Limb (tissue), 2 donors: ENCODE data around the gene RINL.

Experiments used
- DNase-seq, 2 donors: peaks; one replicate each; pipeline ENCODE4 v3.0.0-alpha.2; 2016; ENCODE audit errors: extremely low spot score in 2 of 2

Gene RINL, protein sequence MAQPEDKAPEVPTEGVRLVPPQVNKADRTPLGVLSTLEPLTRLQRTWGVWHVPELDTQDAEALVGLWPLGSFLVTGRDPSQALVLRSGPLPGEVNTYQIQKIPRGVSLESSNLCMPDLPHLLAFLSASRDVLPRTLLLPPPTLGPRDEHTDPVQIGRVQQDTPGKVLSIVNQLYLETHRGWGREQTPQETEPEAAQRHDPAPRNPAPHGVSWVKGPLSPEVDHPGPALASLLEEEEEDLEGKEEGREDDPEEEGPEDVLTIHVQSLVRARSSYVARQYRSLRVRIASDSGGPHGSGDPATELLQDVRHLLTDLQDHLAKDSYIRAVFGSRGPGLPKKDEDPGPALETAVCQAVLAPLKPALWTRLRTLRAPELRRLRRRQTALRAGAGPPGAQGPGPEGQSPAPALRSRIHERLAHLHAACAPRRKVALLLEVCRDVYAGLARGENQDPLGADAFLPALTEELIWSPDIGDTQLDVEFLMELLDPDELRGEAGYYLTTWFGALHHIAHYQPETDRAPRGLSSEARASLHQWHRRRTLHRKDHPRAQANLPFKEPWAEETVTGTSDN

DNA sequence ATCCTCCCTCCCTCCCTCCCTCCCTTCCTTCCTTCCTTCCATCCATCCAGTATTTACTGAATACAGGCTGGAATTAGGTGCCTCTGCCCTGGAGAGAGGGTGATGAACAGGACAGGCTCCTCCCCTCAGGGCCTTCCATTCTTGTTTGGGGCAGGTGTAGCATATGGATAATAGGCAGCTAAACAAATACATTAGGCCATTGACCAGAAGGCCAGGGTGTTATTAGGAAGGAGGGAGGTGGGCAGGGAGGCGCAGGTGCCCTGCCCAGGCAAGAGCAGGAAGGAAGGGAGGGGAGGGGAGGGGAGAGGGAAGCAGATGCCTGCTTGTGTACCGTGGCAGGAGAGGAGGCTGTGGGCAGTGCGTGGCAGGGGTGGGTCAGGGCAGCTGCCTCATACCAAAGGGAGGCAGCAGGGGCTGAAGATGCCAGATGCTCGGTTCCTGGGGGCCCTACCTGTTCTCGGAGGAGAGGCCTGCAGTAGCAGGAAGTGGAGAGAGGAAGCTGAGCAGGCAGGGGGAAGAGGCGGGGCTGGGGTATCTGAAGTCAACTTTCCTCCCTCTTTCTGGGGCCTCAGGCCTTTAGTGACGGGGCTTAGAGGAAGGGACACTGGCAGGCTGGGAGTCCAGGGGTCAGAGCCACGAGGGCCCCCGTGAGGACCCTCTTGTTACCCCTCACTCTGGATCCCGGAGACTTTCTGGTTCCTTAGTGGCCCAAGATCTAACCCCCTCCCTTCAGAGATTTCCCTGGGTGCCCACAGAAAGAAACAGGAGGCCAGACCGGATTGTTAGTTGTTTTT, at the start of gene RINL:
TSS of gene RINL (minus strand) at position 495 of the 794 bp plus-strand sequence. CDS start 1,533 bp downstream, outside the sequence.
- DNase-seq, result no peak

DNA sequence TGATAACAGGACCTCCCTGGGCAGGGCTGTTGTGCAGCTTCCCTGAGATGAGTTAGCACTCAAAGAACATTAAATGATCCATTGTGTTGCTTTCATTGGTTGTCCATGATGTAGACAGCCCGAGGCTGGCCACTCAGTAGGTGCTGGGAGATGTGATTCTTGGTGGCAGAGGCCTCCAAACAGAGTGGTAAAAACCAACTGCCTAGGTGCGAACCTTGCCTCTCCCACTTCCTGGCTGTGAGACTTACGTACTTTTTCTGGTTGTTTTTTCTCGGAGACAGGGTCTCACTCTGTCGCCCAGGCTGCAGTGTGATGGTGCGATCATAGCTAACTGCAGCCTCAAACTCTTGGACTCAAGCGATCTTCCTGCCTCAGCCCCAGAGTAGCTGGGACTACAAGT, 46.3 kb upstream of the RINL start:
- no peak for DNase-seq

DNA sequence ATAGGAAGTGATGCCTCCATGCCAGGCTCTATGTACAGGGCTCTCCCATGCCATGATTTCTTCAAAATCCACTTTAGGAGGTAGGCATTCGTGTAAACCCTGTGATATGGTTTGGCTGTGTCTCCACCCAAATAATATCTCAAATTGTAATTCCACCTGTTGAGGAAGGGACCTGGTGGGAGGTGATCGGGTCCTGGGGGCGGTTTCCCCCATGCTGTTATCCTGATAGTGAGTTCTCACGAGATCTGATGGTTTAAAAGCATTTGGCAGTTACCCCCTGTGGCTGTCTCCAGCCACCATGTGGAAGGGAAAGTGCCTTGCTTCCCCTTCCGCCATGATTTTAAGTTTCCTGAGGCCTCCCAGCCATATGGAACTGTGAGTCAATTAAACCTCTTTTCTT, 44.4 kb upstream of the RINL start:
- DNase-seq, result no peak

DNA sequence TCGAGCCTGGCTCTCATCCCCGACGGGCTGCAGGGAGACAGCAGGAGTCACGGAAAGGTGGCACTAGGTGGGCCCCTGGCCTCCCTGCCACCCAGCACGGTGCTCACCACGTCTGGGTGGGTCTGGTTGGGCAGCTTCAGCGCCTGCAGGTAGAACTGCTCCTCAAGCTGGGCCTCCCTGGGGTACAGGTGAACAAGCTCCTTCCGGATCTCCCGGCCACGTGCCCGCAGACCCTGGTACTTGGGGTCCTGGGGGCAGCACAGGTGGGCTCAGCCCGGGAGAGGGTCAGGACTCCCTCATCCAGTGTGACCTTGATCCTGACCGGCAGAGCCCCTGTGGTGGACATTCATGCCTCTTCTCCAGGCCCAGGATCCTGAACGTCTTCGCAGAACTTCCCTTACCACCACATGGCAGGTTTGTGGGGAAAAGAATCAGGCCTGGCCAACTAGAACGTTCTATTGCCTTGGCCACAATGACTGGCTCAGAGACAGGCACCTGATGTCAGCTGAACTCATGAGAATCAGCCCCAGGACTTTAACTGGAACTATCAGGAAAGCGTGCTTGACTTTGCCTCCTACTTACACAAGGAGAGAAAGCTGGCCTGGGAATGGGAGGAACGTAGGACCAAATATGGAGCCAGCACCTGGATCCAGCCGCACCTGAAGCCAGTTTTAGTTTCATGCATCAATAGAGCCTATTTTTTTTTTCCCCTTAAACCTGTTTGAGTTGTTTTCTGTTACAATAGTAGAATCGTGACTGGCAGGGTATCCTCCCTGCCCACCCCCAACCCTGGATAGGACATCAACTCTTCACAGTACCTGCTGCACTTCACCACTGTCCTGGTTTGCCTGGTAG, 43.6 kb upstream of the RINL start:
- no peak for DNase-seq

DNA sequence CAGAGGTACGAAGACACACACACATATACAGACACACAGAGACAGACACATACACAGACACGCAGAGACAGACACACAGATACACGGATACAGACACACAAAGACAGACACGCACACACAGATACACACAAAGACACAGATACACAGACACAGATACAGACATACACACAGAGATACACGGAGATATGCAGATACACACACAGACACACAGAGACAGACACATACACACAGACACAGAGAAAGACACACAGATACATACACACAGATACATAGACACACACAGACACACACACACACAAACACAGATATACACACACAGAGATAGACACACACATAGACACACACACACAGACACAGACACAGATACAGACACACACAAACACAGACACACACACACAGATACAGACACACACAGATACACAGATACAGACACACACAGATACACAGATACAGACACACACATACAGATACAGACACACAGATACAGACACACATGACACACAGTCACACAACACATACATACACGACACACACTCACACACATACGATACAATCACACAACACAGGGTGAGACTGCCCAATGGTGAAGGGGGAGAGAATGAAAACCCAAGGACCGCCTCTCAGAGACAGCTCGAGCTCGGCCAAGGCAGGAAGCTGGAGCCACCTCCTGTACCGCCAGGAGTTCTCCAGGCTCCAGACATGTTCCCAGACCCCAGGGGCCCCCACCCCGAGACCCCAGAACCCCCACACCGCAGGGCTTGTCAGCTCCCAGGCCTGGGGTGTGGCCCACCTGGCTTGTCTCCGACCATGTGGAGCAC, 42.7 kb upstream of the RINL start:
- DNase-seq, result no peak

DNA sequence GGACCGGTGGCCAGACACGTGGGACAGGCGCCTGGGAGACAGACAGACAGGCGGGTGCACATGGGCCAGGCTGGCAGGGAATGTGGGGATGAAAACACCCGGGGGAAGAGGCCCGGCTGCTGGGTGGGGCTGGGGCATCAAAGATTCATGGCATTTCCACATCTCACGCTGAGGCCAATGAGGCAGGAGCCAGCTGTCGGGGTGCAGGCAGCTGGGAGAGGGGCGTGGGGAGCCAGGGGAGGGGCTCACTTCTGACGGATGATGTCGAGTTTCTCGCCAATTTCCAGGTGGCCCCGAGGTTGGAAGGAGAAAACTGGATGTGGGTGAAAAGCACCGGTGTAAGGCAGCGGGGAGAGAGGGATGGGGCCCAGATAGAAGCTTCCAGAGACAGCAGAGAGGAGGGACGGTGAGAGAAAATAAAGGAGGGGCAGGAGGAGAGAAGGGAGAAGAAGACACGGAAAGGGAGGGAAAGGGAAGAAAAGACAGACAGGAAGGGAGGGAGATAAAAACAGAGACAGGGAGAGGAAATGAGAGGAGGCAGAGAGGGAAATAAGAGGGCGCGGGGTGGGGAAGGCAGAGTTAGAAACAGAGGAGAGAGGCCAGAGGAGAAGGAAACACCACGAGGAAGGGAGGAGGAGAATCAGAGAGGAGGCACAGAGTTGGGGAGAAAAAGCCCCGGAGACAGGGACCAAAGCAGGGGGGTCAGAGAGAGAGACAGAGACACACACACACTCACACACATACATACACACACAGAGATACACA, 41.9 kb upstream of the RINL start:
- DNase-seq, result no peak

DNA sequence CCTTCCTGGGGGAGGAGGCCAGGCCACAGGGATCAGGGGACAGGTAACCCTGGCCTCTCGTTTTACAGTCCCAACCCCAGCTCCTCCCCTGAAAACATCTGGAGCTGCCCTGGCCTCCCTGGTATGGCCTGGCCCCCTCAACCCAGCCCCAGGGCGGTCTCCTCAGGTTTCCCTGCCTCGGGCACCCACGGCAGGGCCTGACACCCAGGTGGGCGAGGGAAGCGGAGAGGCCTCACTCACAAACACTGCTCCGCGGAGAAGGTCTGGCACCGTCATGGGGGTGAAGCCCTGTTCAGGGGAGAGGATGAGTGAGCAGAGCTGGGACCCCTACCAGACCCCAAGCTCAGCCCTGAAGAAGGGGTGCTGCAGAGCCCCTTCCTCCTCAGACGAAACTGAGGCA, 40.5 kb upstream of the RINL start:
- no peak for DNase-seq

DNA sequence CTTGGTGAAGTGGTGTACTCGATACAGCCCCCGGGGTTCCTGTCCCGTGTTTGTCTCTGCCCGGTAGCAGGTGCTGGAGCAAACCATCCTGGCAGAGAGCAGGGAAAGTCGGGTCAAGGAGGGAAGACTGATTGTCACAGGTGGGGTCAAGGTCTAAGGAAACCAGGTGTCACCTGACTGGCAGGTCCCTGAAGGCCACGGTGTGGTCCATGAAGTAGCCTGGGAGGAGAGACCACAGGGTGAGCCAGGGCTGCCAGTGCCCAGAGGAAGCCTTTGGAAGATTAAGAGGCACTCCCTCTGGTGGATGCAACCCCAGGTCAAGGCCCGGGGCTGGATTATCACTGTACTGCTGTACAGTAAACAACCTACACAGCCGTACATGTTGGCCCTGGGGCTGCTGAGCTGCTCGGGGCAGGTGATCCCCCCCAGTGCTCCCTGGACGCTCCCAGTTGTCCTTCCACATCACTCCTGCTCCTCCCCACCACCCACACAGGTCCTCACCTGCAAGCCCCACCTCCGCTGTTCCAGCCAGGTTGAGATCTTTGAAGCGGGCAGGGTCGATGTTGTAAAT, 39.9 kb upstream of the RINL start:
- no peak for DNase-seq

DNA sequence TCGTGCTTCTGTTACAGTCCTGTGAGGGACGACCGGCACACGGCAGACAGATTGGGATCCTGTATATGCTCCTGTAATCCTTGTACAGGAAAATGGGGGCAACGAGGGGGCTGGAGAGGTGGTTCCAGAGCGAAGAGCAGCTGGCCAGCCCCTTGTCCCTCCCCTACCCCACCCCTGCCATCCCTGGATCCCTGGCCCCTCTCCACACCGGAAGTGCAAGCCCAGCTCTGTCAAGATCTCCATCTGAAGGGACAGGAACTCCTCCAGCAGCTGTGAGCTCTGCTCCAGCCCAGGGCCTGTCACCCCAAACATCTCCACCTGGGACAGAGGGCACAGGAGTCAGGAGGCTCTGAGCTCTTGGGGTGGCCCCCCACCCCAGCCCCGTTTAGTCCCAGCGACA, 39.4 kb upstream of the RINL start:
- DNase-seq, result no peak

DNA sequence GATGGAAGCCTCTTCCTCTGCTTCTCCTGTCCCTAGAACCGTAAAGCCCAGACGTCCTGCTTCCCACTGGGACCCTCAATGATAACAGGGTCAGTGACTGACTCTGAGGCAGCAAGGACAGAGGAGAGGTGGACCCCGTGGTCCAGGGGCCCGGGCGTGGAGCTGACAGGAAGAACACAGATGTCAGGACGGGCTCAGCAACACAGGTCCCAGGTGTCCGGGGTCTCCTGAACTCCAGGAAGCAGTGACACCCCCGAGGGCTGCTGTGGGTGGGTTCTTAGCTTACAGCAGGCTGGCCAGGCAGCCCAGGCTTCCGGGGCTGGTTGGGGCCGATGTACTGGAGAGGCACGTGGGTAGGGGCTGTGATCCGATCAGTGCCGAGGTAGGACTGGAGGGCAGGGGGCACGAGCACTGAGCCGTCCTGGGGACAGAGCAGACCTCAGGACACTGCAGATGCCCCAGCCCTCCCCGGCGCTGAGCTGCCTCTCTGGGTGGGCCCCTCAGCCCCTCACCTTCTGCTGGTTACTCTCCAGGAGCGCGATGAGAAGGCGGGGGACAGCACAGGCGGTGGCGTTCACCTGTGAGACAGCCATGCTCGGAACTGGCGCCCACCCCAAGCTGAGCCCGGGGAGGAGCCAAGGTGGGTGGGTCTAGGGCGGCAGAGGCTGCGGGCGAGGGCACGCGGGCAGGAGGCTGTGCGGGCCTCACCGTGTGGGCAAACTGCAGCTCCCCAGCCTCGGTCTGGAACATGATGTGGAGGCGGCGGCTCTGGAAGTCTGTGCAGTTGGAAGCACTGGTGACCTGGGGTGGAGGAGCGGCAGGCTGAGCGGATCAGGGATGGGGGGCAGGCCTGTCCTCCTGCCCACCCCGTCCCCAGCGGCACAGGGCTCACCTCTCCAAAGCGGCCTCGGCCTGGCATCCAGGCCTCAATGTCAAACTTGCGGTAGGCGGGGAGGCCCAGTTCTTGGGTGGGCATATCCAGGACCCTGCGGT, 37.5 kb upstream of the RINL start:
- no peak for DNase-seq

DNA sequence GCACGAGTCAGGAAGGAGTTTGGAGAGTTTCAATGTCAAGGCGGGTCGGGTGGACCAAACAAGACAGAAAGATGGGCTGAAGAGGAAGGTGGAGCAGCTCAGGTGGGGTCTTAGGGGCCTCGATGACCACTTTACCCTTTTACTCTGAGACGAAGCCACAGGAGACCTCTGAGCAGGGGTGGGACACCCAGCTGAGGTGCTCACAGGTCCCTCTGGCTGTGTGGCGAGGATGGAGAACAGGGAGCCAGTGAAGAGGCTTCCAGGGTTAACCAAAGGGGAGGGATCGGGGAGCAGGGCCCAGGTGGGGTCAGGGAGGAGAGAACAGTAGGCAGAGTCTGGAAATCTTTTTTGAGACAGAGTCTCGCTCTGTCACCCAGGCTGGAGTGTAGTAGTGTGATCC, 35.9 kb upstream of the RINL start:
- no peak for DNase-seq

DNA sequence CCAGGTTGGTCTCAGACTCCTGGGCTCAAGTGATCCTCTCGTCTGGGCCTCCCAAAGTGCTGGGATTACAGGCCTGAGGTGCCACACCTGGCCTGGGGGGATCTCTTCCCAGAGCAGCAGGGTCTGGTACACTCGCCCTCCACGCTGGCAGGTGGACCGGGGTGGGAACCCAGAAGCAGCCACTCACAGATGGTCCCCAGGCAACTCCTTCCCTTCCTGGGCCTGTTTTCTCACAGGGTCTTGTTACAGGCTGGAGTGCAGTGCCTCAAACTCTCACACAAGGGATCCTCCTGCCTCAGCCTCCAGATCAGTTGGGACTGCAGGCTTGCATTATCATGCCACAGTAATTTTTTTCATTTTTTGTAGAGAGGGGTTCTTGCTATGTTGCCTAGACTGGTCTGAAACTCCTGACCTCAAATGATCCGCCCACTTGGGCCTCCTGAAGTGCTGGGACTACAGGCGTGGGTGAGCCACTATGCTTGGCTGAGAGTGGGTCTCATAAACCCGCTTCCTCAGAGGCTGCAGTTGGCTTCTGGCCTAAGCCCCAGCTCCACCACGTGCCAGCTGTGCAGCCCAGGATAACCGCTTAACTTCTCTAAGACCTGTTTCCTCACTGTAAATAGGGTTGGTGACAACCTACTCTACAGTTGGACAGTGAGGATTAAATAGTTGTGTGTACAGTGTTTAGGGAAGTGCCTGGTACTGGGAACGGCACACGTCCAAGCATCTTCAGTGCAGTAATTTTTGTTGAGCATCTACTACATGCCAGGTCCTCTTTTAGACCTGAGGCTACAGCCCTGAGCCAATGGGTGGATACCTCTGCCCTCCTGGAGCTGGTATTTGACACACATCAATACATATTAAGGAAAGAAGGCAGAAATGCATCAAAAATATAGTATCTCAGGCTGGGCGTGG, 34.8 kb upstream of the RINL start:
- DNase-seq, result no peak

DNA sequence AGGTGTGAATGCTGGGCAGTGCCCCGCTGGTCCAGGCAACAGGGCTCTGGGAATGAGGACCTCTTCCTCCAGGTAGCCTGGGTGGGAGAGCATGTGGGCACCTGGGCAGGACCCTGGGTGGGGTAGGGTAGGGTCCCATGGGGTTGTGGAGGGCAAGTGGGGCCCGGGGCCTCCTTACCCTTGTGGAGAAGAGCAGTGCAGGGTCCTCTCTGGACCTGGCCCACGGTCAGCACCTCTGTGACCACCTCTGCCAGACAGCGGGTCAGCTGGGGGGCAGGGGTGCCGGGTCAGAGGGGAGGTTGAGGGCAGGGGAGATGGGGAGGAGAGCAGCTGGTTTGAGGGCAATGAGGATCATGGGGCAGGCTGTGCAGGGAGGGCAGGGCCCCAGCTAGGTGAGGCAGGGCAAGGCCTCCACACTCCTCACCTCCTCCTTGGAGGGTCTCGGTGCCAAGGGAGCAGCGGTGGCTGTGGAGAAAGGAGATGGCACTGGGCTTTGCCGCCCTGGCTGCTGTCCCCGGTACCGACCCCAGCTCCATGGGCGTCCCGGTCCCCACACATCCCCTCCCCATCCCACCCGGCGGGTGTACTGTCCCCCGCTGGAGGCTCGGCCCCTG, 33.4 kb upstream of the RINL start:
- no peak for DNase-seq

DNA sequence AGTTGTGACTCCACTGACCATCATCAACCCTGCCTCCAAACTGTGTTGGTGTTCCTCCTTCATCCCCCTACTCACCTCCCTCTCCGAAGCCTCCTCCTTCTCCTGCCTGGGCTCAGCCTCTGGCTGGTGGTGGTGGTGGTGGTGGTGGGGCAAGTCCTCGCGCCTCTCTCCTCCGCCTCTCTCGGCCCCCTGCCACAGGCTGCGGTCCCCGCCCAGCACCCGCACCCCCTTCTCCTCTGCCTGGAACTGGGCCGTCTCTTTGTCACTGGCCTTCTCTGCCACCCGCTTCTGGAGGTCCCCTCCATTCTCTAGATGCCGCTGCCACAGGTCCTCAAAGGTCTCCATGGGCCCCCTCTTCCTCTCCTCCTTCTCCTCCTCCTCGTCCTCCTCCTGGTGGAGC, 32.4 kb upstream of the RINL start:
- DNase-seq, result no peak

DNA sequence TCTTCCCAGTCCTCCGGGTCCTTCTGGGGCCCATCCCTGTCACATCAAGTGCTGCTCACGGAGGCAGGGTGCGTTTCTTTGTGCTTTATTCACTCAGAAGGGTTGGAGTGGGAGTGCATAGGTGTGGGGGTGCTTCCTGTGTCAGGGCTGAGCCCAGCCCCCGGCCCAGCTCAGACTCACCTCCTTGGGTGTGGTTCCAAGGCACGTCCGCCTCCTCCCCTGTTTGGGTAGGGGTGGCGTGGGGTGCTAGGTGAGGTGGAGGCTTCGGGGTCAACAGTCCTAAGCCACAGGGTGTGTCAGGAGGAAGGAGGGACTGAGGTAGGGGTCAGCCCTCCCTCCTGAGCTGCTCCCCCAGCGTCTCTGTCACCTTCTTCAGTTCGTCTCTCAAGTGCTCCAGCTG, 30.8 kb upstream of the RINL start:
- no peak for DNase-seq

DNA sequence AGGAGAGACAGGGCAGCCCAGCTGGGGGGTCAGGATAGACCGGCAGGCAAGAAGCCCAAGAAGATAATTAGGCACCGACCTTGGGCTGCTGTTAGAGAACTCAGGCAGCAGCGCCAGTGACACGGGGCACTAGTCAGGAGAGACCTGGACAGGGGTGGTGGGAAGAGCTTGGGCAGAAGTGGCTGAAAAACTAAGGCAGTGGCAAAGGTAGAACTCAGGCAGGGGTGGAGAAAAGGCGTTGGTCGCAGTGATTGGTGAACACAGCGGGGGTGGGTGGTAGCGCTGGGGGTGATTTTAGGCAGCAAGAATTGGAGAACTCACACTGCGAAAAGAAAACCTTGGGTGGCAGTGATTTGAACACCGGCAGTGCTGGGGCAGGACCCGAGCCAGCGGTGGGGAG, 29.6 kb upstream of the RINL start:
- DNase-seq, result no peak

DNA sequence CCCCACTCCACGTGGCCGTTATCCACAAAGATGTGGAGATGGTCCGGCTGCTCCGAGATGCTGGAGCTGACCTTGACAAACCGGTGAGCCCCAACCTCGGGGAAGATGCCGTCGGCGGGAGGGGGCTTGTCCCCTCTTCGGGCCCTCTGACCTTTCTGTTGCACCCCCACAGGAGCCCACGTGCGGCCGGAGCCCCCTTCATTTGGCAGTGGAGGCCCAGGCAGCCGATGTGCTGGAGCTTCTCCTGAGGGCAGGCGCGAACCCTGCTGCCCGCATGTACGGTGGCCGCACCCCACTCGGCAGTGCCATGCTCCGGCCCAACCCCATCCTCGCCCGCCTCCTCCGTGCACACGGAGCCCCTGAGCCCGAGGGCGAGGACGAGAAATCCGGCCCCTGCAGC, 29.2 kb upstream of the RINL start:
- no peak for DNase-seq
